Uterus (tissue), 2 donors: ENCODE data around the gene CLEC18C.
"Not testable (repeated sequence)": the region's sequence is repeated elsewhere in the genome, so short reads cannot be mapped to it uniquely, and the experiment has no call there.

ENCODE experiments used
- POLR2A ChIP-seq, 2 donors: fragments of 450-650 bp; IDR thresholded peaks; one replicate each; pipeline ENCODE4 v1.6.1; 2016; ENCODE audit warnings: antibody characterized with exemption in 2 of 2, mild to moderate bottlenecking in 1 of 2, moderate library complexity in 1 of 2
- TF ChIP-seq, protein P1 (sequence below), 4 experiments: fragments of 200-600 bp in 2 of 4; fragments of 450-650 bp in 2 of 4; sonication (generic) in 2 of 4; IDR thresholded peaks; one replicate each; pipeline ENCODE4 v1.5.1; 2016 to 2019; ENCODE audit warnings: antibody characterized with exemption in 4 of 4, mild to moderate bottlenecking in 2 of 4, moderate library complexity in 1 of 4

DNA sequence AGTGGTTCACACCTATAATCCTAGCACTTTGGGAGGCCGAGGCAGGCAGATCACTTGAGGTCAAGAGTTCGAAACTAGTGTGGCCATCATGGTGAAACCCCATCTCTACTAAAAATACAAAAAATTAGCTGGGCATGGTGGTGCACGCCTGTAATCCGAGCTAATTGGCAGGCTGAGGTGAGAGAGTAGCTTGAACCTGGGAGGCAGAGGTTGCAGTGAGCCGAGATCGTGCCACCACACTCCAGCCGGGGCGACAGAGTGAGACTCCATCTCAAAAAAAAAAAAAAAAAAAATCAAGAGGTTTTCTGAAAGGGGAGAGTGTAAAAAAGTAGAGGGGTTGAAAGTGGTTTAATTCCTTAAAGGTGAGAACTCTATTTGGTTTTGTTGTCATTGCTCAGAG, 37.8 kb upstream of the CLEC18C start:
- TF ChIP-seq, protein P1, sequence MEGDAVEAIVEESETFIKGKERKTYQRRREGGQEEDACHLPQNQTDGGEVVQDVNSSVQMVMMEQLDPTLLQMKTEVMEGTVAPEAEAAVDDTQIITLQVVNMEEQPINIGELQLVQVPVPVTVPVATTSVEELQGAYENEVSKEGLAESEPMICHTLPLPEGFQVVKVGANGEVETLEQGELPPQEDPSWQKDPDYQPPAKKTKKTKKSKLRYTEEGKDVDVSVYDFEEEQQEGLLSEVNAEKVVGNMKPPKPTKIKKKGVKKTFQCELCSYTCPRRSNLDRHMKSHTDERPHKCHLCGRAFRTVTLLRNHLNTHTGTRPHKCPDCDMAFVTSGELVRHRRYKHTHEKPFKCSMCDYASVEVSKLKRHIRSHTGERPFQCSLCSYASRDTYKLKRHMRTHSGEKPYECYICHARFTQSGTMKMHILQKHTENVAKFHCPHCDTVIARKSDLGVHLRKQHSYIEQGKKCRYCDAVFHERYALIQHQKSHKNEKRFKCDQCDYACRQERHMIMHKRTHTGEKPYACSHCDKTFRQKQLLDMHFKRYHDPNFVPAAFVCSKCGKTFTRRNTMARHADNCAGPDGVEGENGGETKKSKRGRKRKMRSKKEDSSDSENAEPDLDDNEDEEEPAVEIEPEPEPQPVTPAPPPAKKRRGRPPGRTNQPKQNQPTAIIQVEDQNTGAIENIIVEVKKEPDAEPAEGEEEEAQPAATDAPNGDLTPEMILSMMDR (IDR thresholded peaks at IDR 0.05): not testable (repeated sequence)
- TF ChIP-seq POLR2A (IDR thresholded peaks at IDR 0.05): not testable (repeated sequence)
